Omental fat pad (tissue), 4 donors: Measurements from ENCODE around the gene PRR27. TPM values are rescaled to one million over a fixed set of nuclear protein-coding genes. Genes with fewer than 3 reads are reported as not detected.

Experiments
- ATAC-seq: fragments of 150-250 bp; one replicate; pipeline ENCODE4 v1.9.1; 2016; ENCODE audit warnings: mild to moderate bottlenecking, moderate library complexity; ENCODE audit not compliant: low FRiP score
- DNase-seq: peaks from one replicate; pipeline ENCODE4 v3.0.0-alpha.2; 2019; ENCODE audit warnings: low spot score
- CTCF ChIP-seq, 3 donors: fragments of 450-650 bp; IDR thresholded peaks; one replicate each; pipeline ENCODE4 v1.5.1; 2016 to 2017; ENCODE audit warnings: antibody characterized with exemption in 3 of 3, mild to moderate bottlenecking in 3 of 3, moderate library complexity in 2 of 3
- total RNA-seq, 4 donors: library from RNA; depleted of rRNA; stranded (reverse); fragments of >200 nt; gene quantifications; one replicate each; pipeline ENCODE4 v1.1.0, GENCODE V29; 2016

PRR27 gene
- not detected for total RNA-seq

- no peak for TF ChIP-seq CTCF (IDR thresholded peaks at IDR 0.05)
- ATAC-seq (no peak), DNase-seq (no peak)
Measured at GRCh38 chr4:70153937-70154336, at the start of gene PRR27. PRR27 (plus strand) TSS chr4:70154237; CDS start chr4:70154376, 139 bp downstream.

- no peak for ATAC-seq
- DNase-seq, result no peak
- no peak for TF ChIP-seq CTCF (IDR thresholded peaks at IDR 0.05)
Measured at GRCh38 chr4:70110917-70111316, 43.1 kb upstream of the PRR27 start.

- no peak for DNase-seq
- TF ChIP-seq CTCF (IDR thresholded peaks at IDR 0.05), result no peak
- ATAC-seq, result no peak
Measured at GRCh38 chr4:70113656-70114055, 40.4 kb upstream of the PRR27 start.

- DNase-seq (no peak), ATAC-seq (no peak)
- no peak for TF ChIP-seq CTCF (IDR thresholded peaks at IDR 0.05)
Measured at GRCh38 chr4:70114096-70114495, 39.9 kb upstream of the PRR27 start.

GRCh38 chr4:70120323-70120722, 33.7 kb upstream of the PRR27 start:
- DNase-seq (no peak), ATAC-seq (no peak)
- TF ChIP-seq CTCF (IDR thresholded peaks at IDR 0.05), result no peak

GRCh38 chr4:70133473-70133872, 20.6 kb upstream of the PRR27 start:
- DNase-seq (no peak), ATAC-seq (no peak)
- TF ChIP-seq CTCF (IDR thresholded peaks at IDR 0.05), result no peak

GRCh38 chr4:70138751-70139150, 15.3 kb upstream of the PRR27 start:
- ATAC-seq, result no peak
- DNase-seq, result no peak
- TF ChIP-seq CTCF (IDR thresholded peaks at IDR 0.05), result no peak
